Activated CD8-positive, alpha-beta memory T cell treated with anti-CD3 and anti-CD28 coated beads for 48 hours (primary cell): ENCODE data around the gene FARP2.

Source experiments
- DNase-seq, 3 experiments: peaks; one replicate each; pipeline ENCODE4 v3.0.0-alpha.2; 2020; ENCODE audit warnings: low read depth in 2 of 3, low spot score in 2 of 3

The FARP2 gene

GRCh38 chr2:241321886-241322285, 34.2 kb upstream of the FARP2 start:
- DNase-seq, result no peak

DNA sequence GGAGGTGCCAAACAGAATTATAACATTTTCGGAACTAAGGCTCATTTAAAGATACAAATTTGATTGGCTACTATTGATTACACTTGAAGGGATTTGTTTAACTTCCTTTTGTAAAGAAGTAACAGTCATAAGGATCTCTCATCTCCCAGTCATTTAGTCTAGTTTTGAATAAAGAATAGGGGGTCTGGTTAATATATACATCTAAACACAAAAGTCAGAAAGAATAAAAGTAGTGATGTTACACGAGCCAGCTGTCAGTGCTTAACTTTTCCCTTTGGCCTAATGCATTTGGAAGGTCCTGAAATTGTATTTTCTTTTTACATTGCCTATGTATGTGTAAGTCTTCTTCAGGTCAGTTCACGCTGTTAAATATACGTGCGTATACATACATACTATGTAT, 32.3 kb upstream of the FARP2 start:
- no peak for DNase-seq

GRCh38 chr2:241324775-241325174, 31.3 kb upstream of the FARP2 start:
- no peak for DNase-seq

DNA sequence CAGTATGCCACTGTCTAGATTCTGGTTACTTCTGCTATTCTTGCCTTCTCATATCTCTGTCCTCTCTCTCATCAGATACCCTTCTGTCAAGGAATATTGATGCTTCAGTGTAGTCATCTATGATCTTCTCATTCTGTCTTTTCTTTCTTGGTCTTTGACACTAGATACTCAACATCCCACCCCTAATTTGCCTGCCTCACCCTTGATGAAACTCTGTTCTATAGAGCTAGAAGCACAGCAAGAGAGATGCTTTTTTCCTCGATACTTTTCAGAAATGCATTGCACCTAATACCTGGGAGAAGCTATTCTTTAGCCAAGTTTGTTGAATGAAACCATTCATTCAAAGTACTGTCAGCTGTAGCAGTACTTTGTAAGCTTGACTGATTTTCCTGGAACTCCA, 30.8 kb upstream of the FARP2 start:
- no peak for DNase-seq

- DNase-seq, result no peak
Measured at GRCh38 chr2:241329669-241330615, 26.1 kb upstream of the FARP2 start.

DNA sequence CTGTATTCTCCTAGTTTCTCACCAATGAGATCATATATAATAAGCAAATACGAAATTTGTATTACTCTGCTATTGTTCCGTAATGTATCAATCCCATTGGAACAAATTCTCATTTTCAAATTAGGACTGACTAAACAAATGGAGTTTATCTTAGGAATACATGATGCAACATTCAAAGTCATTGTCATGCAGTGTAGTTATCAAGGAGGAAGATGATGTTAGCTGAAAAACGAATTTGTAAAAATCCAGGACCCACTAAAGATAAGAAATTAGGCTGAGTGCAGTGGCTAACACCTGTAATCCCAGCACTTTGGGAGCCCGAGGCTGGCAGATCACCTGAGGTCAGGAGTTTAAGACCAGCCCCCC, 25.5 kb upstream of the FARP2 start:
- DNase-seq, result no peak

- no peak for DNase-seq
Measured at GRCh38 chr2:241334813-241335212, 21.3 kb upstream of the FARP2 start.

DNA sequence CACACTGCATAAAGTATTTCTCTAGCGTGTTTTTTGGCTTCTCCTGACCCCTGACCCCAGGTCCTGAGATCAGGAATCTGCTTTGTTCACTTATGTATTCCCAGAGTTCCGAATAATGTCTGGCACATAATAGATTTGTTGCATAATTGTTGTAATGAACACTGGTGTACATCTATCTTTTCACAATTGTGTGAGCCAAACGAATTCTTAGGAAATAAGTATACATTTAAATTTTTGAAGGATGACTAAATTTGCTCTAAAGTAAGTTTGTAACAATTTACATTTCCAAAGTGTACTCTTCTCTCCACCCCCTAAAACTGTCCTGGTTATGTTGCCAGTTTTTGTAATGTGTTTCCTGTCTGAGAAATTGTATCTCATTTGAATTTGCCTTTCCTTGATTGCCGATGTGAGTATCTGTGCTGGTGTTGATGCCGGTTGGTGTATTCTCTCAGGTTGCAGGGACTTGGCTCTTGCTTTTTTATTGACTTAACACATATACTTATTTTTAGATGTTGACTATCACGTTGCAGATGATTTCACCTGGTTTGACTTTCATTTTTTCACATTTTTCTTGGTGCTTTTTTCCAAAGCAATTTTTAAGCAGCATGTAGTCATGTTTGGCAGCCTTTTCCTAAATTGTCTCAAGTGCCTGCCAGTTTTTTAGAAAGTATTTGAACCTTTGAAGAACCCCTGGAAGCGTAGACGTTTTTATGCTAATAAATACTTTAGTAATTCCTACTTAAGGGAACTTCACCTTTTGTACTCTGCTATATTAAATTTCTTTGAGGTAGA, 16.1 kb upstream of the FARP2 start:
- no peak for DNase-seq

- DNase-seq, result no peak
Measured at GRCh38 chr2:241340631-241341163, 15.4 kb upstream of the FARP2 start.

DNA sequence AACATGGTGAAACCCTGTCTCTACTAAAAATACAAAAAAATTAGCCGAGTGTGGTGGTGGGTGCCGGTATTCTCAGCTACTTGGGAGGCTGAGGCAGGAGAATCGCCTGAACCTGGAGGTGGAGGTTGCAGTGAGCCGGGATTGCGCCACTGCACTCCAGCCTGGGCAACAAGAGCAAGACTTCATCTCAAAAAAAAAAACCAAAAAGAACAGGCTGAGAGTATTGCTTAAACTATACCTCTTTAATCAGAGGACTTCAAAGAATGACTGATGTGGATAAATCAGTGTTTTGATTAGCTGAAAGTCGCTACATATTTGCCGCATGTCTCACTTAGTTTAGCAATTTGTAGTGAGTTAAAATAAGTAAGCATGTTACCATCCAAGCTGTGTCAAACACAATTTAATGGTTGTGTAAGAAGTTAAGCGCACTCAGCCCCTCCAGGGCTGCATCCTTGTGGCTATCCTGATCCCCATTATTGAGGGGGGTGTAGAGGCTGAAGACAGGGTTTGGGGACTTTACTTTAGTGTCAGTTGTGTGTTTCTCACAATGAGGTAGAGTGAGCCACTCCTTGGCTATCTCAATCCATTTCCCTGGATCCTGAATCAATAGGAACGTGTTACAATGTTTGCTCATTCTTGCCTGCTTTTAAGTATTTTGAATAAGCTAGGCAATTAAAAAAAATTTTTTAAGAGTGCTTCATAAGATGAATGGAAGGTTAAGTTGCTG, 11.0 kb upstream of the FARP2 start:
- no peak for DNase-seq

DNA sequence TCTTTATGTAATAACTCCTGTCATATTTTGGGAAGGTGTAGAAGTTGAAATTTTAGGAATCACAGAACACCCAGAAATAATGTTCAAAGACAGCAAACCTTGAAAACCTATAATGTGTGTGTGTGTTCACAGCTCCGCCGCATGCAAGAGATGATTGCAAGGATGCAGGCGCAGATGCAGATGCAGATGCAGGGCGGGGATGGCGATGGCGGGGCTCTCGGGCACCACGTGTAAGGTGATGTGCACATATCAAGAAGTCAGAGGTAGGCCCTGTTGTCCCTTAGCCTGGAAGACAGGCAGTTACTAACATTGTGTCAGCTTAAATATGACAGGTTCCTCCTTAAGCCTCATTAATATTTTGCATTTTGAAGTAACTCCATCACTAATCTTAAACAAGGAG, 6.1 kb upstream of the FARP2 start:
- DNase-seq, result no peak

- DNase-seq, result no peak
Measured at GRCh38 chr2:241350530-241350877, 5.6 kb upstream of the FARP2 start.

GRCh38 chr2:241350878-241351639, 5.0 kb upstream of the FARP2 start:
- no peak for DNase-seq

GRCh38 chr2:241351640-241352031, 4.4 kb upstream of the FARP2 start:
- no peak for DNase-seq

GRCh38 chr2:241352227-241352626, 3.9 kb upstream of the FARP2 start:
- DNase-seq, result no peak

DNA sequence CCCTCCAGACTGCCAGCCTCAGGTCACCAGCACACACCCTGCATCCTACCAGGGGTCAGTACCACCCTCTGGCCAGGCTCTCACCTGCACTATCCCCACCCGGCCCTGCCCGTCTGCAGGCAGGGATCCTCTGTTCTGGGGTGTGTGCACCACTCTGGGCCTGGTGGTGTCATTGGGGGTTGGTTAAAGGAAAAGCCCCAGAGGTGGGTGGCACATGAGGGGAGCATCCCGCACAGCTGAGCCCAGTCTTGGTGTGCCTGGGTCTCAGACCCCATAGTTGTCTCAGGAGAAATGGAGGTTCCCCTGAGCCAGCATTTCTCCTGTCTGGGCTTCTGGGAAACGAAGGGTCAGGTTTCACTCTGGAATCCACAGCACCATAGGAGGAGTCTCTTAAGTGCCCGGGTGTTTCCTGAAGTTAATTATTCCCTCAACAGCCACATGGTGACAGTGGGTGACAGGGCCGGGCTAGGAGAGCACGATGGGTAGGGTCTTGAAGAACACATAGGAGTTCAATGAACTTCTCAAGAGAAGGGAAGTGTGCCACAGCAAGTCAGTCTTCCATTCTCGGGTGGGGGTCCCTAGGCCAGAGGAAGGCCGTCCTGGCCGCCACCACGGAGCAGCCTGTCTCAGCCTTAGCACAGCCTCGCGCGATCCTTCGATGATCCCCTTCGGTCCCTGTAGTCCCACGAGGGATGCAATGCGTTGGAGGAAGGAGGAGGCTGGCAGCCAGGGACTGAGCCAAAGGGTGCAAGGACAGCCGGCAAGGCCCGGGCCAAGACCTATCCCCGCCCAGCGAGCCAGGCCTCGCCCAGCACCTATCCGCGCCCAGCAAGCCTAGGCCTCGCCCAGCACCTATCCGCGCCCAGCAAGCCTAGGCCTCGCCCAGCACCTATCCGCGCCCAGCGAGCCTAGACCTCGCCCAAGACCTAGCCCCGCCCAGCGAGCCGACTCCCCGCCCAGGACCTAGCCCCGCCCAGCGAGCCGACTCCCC, 1.1 kb upstream of the FARP2 start:
- DNase-seq, result peak; percentile 16 to 60 (median 27)

DNA sequence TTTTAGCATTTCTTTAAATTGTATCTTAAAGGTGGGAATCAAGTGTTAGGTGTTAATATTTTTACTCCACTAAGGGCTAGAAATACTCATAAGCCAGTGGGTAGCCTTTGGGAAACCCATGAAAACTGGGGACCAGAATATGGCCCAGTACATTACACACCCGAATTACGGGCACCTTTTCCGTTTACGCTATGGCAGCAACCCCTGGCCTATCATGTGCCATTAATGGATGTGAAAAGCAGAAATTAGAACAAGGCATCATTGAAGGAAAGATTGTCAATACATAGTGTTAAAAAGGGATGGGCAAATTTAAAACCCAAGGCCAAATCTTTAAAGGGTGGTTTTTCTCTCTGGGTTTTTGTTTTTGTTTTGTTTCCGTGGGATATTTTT, 781 bp downstream of the FARP2 start:
- no peak for DNase-seq

DNA sequence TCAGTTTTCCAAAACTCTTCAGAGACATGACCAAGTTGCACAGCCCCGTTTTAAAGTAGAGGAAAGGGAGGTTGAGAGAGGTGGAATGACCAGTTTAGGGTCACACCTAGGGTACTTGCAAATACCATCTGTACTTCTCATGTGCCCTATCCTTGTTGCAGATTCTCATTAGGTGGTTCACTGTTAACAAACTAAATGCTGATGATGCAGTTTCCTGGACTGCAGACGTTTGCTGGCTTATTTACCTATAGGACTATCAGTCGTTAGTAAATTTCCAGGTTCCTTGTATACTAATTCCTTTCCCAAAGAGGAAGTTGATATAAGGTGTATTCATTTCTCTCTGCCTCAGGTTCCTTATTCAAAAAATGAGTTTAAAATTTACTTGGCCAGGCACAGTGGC, 1.4 kb downstream of the FARP2 start:
- no peak for DNase-seq

DNA sequence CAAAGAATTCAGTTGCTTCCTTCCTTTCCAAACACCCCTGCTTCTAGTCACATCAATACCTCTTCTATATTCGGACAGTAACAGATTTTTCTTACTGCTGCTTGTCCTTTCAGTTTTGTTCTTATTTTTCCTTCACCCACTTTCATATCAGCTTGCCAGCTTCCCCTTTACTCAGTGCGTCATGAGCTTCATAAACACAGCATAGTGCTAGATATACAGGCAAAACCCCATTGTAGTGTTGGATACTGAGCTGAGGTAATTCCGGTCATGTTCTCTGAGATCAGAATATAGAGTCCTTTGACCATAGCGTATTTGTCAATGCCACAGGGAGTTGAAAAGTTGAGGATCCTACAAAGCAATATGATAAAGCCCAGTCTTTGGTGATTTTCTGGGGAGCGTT, 2.4 kb downstream of the FARP2 start:
- DNase-seq, result no peak
